Upper lobe of right lung (tissue), 1 donor: Measurements from ENCODE around the gene EFCAB13. TPM values are rescaled to one million over a fixed set of nuclear protein-coding genes. Genes with fewer than 3 reads are reported as not detected.
"Not testable (repeated sequence)": the region's sequence is repeated elsewhere in the genome, so short reads cannot be mapped to it uniquely, and the experiment has no call there.

Experiments used
- ATAC-seq: fragments of 200-7000 bp; cut with Tn5 transposase; one replicate; pipeline ENCODE4 v1.9.1; 2020; ENCODE audit warnings: mild to moderate bottlenecking, moderate library complexity
- DNase-seq: peaks from one replicate; pipeline ENCODE4 v3.0.0-alpha.2; 2020
- H3K27ac ChIP-seq: fragments of 200-600 bp; one replicate; pipeline ENCODE4 v1.8.0; 2022
- H3K27me3 ChIP-seq: fragments of 200-600 bp; one replicate; pipeline ENCODE4 v1.8.0; 2022; ENCODE audit warnings: mild to moderate bottlenecking
- H3K36me3 ChIP-seq: fragments of 200-600 bp; one replicate; pipeline ENCODE4 v1.8.0; 2022
- H3K4me1 ChIP-seq: fragments of 200-600 bp; one replicate; pipeline ENCODE4 v1.8.0; 2022
- H3K4me3 ChIP-seq: fragments of 200-600 bp; one replicate; pipeline ENCODE4 v1.8.0; 2022; ENCODE audit warnings: mild to moderate bottlenecking
- H3K9me3 ChIP-seq: fragments of 200-600 bp; one replicate; pipeline ENCODE4 v1.8.0; 2022
- intact Hi-C: fragments of 100-400 bp; cut with DNase I; formaldehyde crosslinking; loops from one replicate; pipeline ENCODE4 v1.11.0; 2022
- total RNA-seq: library from RNA; stranded (reverse); fragmentation: NEBNext Ultra II Directional; extraction: Animal tissue kit (Norgen Biotek cat#: 25700); gene quantifications from one replicate; pipeline ENCODE4 v1.2.1, GENCODE V29; 2021
- TF ChIP-seq, protein P1 (sequence below): fragments of 200-600 bp; IDR thresholded peaks from one replicate; pipeline ENCODE4 v1.8.0; 2022; ENCODE audit warnings: antibody characterized with exemption
- donor health status: DM: no; HTN: yes; CAD: no; lungs with severe emphysema.

EFCAB13 gene
- total RNA-seq, 1 donor from 2014 or later: 11.8 TPM

DNA sequence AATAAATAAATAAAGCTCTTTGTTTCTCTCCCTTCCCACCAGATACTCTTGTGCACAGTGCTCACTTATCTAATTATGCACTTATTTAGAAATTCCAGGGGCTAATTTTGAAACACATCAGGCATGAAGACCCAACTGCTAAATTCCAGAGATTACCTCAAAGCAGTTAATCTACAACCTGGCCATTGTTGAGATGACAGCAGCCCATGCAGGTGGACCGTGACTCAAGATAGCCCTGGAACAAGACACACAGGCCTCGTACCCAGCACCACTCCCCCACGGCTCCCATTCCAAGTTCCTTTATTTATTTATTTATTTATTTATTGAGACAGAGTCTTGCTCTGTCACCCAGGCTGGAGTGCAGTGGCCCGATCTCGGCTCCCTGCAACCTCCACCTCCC lies 147.1 kb downstream of the EFCAB13 start:
- DNase-seq: no peak
- no peaks in the 10 kb centered on the region for H3K9me3 ChIP-seq
- intact Hi-C loops: no loop called here
- no peak overlapping the region for H3K4me3 ChIP-seq
- TF ChIP-seq, protein P1, sequence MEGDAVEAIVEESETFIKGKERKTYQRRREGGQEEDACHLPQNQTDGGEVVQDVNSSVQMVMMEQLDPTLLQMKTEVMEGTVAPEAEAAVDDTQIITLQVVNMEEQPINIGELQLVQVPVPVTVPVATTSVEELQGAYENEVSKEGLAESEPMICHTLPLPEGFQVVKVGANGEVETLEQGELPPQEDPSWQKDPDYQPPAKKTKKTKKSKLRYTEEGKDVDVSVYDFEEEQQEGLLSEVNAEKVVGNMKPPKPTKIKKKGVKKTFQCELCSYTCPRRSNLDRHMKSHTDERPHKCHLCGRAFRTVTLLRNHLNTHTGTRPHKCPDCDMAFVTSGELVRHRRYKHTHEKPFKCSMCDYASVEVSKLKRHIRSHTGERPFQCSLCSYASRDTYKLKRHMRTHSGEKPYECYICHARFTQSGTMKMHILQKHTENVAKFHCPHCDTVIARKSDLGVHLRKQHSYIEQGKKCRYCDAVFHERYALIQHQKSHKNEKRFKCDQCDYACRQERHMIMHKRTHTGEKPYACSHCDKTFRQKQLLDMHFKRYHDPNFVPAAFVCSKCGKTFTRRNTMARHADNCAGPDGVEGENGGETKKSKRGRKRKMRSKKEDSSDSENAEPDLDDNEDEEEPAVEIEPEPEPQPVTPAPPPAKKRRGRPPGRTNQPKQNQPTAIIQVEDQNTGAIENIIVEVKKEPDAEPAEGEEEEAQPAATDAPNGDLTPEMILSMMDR: no peak
- no peak for ATAC-seq
- H3K4me1 ChIP-seq: no peaks in the 10 kb centered on the region
- H3K27me3 ChIP-seq: no peaks in the 10 kb centered on the region
- H3K27ac ChIP-seq: no peak overlapping the region
- H3K36me3 ChIP-seq: peaks cover 14% of the 10 kb centered on the region

DNA sequence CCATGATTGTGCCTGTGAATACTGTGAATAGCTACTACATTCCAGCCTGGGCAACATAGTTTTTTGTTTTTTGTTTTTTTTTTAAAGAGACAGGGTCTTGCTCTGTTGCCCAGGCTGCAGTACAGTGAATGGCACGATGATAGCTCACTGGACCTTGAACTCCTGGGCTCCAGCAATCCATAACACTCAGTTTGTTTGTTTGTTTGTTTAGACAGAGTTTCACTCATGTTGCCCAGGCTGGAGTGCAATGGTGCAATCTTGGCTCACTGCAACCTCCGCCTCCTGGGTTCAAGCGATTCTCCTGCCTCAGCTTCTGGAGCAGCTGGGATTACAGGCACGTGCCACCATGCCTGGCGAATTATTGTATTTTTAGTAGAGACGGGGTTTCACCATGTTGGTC lies 148.3 kb downstream of the EFCAB13 start:
- H3K27me3 ChIP-seq, H3K4me3 ChIP-seq, H3K9me3 ChIP-seq, intact Hi-C loops, ATAC-seq, H3K4me1 ChIP-seq, H3K27ac ChIP-seq, DNase-seq: not testable (repeated sequence)
- peaks cover 14% of the 10 kb centered on the region for H3K36me3 ChIP-seq

Other genes starting within 250 kb of the EFCAB13 start
- gene CDC27, start 134.7 kb upstream of the EFCAB13 start, total RNA-seq: 72.1 TPM
- gene MYL4, start 114.6 kb upstream of the EFCAB13 start, total RNA-seq: 2.2 TPM
- gene ITGB3, start 70.1 kb upstream of the EFCAB13 start, total RNA-seq: 6.6 TPM
- 113 TPM for gene NPEPPS, start 207.2 kb downstream of the EFCAB13 start, total RNA-seq